HL-60/S4 treated with phorbol 12-myristate 13-acetate at 8.2 ng/mL for 4 days and 3 days (cell line): Measurements from ENCODE around the gene SENP2.
"Not testable (repeated sequence)": the region's sequence is repeated elsewhere in the genome, so short reads cannot be mapped to it uniquely, and the experiment has no call there.

Experiments
- in situ Hi-C: fragments of 300-500 bp; cut with MboI; formaldehyde crosslinking; loops from 2 replicates; pipeline ENCODE4 v1.15.0; 2022; ENCODE audit warnings: low sequenced_read_pairs

Gene SENP2

DNA sequence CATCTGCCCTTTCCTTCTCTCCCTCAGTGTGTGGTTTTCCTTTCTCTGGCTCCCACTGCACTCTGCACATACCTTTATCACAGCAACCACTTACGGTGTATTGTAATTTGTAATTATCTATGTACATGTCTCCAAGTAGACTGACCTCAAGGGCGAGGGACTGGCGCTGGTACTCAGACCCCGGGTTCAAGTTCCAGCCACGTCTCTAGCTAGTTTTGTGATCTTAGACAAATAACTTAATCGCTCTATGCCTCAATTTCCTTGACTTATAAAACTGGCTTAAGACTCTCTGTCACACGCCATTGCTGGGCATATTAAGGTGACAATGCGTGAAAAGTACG is 607 bp upstream of the SENP2 start:
- in situ Hi-C loops: no loop called here

DNA sequence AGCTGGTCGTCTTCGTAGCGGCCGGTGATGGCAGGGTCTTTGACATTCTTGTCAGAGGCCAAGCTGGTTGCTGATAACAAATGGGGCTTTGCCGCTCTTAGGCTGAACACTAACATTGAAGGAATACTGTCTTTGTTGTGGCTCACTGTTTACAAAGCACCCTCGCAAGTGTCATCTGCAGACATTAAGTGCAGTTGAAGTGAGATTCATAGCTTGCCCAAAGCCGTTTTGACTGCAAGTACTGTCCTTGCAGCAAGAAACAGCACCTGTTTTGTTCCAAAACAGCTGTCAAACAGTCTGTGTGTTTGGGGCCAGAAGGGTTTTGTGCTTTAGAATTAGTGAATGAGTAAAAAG is 568 bp downstream of the SENP2 start:
- in situ Hi-C loops: no loop called here

DNA sequence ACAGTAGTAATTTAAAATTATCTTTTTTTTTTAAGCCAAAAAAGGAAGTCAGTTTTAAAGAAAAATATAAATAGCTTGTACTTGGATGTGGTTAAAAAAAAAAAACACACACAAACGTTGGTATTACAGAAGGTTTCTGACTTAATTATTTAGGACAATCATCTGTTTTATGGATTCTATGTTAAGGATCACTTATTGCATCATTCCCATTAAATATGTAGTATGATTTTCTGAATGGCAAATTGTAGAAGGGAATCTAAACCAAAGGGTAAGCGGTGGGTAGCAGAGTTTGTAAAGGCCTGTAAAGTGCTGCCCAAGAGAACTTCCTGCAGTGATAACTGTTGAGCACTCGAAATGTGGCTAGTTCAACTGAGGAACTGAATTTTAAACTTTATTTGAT is 8.0 kb downstream of the SENP2 start:
- in situ Hi-C loops: no loop called here

DNA sequence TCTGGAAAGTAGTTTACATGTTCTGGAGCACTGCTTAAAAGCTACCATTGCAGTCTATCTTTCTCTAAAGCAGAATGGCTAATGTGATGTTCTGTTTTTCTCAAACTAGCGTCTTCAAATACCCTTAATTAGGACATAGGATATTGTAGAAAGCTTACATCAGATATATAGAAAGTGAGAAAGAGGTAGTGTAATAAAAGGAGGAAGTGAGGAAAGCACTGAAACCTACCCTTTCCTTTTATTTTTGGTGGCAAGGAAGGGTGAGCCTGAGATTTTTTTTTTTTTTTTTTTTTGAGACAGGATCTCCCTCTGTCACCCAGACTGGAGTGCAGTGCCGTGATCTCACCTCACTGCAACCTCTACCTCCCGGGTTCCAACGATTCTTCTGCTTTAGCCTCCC is 9.4 kb downstream of the SENP2 start:
- in situ Hi-C loops: no loop called here

DNA sequence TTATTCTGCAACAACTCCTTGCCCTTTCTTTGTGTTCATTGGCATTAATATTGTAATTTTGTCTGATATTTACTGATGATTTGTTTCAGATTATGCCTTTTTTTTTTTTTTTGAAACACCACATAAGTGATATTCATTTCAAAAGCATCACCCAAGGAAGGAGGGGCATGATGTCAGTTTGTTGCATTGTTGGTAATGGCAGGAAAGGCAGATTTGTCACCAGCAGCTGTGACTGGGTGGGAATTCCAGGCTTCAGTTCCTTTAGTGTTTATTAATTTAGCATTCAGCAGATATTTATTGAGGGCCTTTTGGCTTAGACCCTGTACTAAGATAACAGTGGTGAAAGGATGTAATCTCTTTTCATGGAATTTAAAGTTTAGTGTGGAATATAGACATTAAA is 19.5 kb downstream of the SENP2 start:
- in situ Hi-C loops: no loop called here

DNA sequence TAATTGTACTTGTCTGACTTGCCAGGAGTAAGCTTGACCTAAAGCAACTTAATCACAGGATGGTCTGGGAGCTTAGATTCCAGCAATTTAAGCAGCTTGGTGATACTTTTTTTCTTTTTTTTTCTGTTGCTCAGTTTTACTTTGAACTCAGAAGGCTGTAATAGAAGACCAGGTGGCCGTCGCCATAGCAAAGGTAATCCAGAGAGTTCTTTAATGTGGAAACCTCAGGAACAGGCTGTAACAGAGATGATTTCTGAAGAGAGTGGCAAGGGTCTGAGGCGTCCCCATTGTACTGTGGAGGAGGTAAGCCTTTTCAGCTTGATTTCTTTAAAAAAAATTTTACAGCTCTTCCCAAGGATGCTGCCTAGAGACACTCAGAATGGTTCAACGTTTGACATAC is 20.1 kb downstream of the SENP2 start:
- in situ Hi-C loops: no loop called here

DNA sequence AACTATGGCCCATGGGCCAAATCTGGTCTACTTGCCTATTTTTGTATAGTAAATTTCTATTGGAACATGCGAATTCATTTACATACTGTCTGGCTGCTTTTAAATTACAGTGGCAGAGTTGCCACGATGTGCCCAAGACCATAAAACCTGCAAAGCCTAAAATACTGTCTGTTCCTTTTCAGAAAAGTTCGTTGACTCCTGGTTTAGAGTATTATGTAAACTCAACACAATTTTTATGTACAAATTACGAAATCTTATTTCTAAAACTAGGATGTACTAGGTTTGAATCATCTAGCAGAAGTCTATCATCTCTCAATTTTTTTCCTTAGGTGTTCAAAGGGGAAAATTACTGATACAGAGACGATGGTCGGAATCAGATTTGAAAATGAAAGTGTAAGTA is 26.9 kb downstream of the SENP2 start:
- in situ Hi-C loops: no loop called here

DNA sequence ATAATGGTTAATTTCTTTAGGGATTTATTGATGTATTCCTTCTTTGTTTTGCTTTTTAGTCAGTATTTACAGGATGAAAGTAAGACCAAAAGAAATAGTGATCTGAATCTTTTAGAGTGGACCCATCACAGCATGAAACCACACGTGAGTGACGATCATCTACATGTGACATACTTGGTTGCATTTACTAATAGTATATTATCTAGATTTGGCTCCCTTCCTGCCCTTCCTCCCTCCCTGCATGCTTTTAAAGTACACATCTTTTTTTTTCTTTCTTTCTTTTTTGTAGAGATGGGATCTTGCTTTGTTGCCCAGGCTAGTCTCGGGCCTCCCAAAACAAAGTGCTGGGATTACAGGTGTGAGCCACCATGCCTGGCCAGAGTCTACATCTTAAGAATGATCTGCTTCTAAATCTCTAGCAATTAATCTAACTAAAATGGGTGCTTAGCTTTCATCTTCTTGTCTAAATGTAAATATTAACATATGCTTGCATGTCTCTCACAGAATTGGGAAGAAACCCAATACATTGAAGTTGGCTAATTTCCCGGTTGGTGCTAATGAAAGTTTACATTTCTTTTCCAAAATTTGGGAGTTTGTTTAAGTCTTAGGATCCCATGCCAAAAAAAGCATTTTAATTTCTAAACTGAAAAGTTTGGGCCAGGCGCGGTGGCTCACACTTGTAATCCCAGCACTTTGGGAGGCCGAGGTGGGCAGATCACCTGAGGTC is 38.0 kb downstream of the SENP2 start:
- in situ Hi-C loops: no loop called here

DNA sequence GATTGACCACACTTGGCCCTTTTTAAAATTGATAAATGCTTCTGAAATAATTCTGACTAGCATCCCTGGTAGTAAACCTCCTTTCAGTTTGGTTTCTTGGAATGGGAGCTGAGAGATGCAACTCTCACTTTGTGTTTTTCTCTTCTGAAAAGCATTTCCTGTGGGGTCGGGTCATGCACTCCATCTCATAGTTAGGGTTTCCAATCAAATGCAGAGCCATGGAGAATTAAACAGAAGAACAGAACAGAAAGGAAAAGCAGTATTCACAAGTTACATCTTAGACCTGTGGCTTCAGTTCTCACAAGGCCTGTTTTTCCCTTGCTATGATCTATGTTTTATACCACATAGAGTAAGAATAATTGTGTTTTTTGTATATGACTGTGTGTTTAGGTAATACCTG is 39.7 kb downstream of the SENP2 start:
- in situ Hi-C loops: no loop called here

DNA sequence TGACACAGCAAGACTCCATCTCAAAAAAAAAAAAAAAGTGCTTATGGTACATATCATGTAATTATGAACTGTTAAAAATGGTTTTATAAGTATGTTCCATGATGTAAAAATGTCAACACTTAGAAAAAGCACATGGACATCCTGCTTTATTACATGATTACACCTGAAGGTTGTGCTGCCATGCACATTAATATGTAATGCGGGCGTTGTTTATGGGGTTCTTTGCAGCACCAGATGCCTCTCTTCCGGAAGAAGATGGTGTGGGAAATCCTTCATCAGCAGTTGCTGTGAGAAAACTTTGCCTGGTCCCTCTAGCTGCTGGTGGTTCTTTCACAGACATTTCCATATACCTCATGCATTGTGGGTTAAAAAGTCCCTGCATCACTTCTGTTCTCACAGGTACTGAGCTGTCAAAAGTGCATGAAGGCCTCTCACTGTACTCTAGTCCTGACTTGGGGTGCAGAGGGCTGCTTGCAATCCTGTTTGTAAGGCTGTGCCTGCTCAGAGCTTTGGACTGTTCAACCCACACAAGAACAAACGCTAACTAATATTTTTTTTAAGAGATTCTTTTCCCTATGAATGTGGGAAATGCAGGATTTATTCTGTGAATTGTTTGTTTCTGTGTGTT is 43.6 kb downstream of the SENP2 start:
- in situ Hi-C loops: no loop called here

DNA sequence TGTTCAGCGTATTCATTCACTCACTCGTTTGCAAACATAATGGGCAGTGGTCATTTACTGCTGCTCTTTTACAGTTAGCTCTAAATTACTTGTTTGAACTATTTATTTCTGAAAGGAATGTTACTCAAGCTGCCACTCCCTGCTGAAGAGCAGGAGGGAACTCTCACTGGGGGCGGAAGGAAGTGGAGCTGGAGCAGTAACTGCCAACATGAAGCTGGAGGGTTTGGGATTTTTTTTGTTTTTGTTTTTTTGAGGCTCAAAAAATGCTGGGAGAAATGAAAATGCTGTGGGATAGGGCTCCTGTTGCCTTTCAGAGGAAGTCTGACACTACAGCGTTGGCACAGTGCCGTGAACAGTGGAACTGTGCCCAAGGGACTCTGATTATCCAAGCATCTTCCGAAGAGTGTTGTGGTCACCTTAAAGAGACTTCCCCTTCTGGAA is 44.1 kb downstream of the SENP2 start:
- in situ Hi-C loops: no loop called here

DNA sequence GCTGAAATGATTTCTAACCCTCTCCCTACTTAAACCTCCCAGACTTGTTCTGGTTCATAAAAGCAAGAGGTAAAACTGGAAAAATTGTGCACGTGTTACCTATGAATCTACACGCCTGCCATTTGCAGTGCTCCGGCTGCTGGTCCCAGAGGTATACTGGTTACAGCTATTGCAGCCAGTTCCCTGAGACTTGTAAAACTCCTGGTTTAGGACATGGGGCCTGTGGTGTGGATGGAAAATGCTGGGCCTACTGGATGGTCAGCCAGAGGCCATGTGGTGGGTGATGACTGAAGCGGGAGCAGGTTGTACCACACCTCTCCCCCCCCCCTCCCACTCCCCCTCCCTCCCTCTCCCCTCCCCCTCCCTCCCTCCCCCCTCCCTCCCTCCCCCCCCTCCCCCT is 45.0 kb downstream of the SENP2 start:
- in situ Hi-C loops: no loop called here

DNA sequence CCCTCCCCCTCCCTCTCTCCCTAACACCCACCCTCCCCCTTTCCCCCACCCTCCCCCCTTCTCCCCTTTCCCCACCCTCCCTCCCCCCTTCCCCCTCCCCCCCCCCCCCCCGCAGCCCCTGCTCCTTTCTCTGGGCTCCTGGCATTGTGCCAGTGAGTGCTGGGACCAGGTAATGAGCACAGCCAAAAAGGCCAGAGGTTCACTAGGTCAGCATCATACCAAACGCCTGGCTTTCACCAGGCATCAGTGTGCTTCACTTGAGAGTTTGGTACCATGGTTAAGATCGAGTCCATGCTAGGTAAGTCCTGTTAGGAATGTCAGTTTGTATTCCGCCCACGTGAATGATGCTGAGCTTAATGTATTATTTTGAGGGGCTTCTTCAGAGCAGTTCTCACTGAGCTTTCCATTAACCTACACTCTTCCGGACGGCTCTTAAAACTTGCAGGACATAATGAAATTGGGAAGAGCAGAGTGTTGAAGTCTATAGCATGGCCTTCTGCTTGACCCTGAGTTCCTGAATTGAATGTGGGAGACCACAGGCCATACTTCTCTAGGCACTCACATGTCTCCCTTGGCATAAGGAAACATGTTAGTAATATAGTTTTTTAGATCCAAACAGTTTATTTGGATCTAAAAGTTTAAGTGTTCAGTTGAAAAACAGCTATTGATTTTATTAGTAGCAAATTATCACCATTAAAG is 45.6 kb downstream of the SENP2 start:
- in situ Hi-C loops: no loop called here

DNA sequence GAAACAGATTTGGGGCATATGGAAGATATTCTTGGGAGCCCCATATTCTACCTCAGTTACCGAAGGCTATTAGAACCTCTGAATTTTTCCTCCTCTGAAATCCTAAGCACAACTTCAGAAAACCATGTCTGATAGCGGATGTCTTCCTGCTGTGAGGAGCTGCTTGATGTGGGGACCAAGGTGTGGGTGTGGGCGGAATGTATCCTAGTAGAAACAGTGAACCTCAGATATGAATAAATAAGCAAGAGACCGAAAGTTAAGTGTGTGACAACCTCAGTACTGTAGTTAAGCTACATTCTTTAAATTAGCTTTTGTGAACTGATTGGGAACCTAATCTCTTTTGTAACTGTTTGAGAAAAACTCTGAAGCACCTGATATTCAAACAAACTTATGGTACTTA is 46.9 kb downstream of the SENP2 start:
- in situ Hi-C loops: no loop called here

DNA sequence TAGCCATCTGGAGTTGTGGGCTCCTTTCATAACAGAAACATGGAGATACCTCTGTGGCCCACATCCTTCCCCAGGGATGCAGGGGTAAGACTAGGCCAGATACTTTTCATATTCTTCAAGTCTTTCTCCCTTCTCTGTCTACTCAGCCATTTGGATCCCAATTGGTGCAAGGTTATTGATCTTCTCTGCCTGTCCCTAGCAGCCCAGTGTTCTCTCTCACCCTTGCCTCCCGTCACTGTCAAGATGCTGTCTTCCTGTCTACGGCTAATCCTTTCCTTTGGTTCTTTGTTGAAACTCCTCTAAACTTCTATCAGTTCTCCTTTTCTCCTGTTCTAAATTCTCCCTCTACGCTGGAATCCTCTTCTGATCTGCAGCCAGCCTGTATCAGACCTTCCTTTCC is 51.3 kb downstream of the SENP2 start:
- in situ Hi-C loops: no loop called here

DNA sequence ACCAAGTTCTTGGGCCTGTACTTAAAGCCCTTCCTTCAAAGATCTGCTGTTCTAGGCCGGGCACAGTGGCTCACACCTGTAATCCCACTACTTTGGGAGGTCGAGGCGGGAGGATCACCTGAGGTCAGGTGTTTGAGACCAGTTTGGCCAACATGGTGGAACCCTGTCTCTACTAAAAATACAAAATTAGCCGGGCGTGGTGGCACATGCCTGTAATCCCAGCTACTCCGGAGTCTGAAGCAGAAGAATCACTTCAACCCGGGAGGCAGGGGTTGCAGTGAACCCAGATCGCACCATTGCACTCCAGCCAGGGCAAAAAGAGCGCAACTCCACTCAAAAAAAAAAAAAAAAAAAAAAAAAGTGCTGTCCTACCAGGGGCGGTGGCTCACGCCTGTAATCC is 52.6 kb downstream of the SENP2 start:
- in situ Hi-C loops: not testable (repeated sequence)

DNA sequence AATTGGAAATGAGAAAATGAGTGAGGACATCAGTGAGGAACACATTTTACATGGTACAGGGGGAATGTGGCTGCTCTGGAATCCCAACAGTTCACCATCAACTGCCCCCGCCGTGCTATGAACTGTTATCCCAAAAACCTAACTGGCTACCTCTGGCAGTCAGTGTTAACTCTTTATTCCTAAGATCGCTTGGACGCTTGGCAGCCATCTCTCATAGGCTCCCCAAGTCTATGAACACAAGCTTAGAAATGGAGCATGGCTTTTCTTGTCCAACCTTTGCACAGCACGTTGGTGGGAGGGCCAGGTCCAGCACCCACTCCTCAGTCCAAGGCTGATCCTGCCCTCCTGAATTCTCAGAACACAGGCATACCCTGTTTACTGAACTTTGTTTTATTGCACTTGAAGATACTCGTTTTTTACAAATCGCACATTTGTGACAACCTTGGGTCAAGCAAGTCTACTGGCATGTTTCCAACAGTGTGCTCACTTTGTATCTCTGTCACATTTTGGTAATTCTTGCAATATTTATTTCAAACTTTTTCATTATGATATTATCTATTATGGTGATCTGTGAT is 53.6 kb downstream of the SENP2 start:
- in situ Hi-C loops: no loop called here

DNA sequence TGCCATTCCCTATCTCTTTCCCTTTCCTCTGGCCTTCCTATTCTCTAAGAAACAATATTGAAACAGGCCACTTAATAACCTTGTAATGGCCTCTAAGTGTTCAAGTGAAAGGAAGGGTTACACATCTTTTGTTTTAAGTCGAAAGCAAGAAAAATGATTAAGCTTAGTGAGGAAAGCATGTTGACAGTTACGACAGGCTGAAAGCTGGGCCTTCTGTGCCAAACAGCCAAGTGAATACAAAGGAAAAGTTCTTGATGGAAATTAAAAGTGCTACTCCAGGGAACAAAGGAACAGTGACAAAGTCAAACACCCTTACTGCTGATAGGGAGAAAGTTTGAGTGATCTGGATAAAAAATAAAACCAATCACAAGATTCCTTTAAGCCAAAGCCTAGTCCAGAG is 54.2 kb downstream of the SENP2 start:
- in situ Hi-C loops: no loop called here

DNA sequence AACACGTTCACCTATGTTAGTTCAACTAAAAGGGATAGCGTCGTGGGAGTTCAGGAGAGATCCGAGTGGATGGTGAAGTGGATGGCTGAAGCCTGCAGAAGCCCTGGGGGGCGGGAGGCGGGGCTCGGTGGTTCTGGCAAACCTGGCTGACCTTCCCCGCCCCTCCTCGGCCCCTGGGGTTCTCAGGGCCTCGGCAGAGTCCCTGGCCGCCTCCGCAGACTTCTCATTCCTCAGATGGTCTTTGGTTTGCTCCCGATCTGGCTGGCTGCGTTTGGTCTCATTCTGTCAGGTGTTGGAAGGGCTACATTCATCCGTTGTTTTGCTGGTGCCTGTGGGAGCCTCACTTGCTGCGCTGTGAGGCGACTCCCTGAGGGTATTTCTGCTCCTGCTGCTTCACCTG is 59.1 kb downstream of the SENP2 start:
- in situ Hi-C loops: not testable (repeated sequence)

DNA sequence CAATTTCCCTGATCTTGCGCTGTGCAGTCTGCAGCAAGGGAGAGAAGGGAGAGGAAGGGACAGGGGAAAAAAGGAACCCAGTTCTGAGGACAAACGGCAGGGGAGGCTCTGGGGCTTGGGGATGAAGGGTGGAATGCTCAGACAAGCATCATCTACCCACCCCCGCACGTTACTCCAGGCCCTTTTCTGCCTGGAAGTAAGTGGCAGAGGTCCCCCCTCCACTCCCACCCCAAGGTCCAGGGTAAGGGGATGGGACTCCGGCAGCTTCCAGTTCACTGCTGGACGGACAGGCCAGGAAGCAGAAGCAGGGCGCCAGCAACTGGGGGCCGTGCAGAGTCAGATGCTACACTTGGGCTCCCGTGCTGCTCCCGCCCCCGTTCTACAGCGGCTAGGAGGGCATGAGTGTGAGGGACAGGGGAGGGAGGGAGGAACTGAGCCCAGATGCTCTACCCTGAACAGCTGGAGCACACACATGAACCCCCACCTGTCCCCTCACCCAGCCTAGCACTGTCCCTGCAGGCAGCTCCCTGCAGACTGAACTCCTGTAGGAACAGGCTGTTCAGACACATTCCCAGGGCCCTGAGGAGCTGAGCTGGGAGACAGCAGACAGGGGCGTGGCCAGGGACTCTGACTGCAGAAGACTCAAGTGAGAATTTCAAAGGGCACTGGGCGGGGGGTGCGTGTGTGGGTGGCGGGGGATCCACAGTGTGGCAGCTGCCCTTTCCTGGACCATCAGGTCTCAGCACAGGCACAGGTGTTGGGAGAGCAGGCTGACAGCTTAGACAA is 59.7 kb downstream of the SENP2 start:
- in situ Hi-C loops: no loop called here

DNA sequence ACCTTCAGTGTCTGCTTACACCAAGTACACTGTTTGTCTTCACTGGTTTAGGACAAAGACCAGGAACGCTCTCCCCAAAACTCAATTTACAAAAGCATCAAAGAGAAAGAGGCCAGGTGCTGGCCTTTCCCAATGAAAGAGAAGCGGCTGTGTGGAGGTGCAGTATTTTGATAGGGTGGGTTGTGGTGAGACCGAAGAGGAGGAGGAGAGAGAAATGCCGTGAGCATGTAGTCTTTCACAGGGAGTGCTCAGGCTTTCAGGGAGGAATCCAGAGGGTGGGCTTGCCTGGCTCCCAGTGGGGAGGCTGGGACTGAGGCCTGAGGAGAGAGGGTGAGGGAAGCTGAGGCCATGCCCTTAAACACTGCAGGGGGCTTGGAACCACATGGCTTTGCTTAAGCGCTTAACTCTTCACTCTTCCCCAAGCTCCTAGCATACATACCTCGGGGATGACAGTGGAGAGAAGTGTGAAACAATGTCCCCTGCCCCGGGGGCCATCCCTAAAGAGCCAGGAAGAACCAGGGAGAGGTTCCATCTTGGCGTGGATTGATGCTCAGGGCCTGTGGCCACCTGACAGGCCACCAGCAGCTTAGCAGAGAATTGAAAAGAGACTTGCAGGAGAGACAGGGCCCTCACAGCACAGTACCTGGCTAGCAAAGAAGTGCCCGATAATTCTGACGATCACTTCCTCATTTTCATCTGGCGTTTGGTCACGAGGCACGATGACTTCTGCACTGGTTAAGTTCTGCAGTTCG is 60.5 kb downstream of the SENP2 start:
- in situ Hi-C loops: no loop called here
